HEK293T (cell line): ENCODE results near the gene CDYL.

Experiments used
- BHLHE40 ChIP-seq: fragments of 450-650 bp; IDR thresholded peaks from 2 replicates; pipeline ENCODE4 v1.6.1; 2016; ENCODE audit warnings: mild to moderate bottlenecking, moderate library complexity, borderline replicate concordance
- CTBP1 ChIP-seq: fragments of 450-650 bp; IDR thresholded peaks from 2 replicates; pipeline ENCODE4 v1.6.1; 2016; ENCODE audit warnings: borderline replicate concordance
- FOXA1 ChIP-seq: fragments of 450-650 bp; IDR thresholded peaks from 2 replicates; pipeline ENCODE4 v1.6.1; 2016; ENCODE audit warnings: mild to moderate bottlenecking
- FOXK2 ChIP-seq: fragments of 450-650 bp; IDR thresholded peaks from 2 replicates; pipeline ENCODE4 v1.6.1; 2016; ENCODE audit warnings: mild to moderate bottlenecking
- FOXM1 ChIP-seq: fragments of 450-650 bp; IDR thresholded peaks from 2 replicates; pipeline ENCODE4 v1.6.1; 2017; ENCODE audit warnings: mild to moderate bottlenecking, borderline replicate concordance
- HDGF ChIP-seq: fragments of 450-650 bp; IDR thresholded peaks from 2 replicates; pipeline ENCODE4 v1.6.1; 2017; ENCODE audit warnings: antibody characterized with exemption, borderline replicate concordance
- L3MBTL2 ChIP-seq: fragments of 450-650 bp; conservative IDR thresholded peaks from 2 replicates; pipeline ENCODE4 v1.6.1; 2016; ENCODE audit warnings: mild to moderate bottlenecking
- SP1 ChIP-seq: fragments of 450-650 bp; IDR thresholded peaks from 2 replicates; pipeline ENCODE4 v1.6.1; 2017
- ZNF384 ChIP-seq: fragments of 450-650 bp; IDR thresholded peaks from 2 replicates; pipeline ENCODE4 v1.6.1; 2016

DNA sequence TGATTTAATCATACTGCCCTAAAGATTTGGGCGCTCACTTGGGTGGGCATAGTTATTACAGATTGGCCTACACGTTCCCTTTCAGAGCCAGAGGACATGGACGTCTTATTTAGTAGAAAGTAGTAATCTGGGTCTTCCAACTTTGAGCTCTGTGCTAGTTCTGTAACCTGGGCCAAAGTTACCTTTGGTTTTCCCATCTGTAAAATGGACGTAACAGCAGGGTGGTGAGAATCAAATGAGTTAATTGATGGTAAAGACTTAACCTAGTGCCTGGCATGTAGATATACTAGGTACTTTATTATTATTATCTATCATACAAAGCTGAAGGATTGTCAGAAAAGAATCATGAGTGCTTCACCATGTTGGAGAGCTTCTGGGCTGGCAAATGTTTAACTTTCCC, 74.8 kb downstream of the CDYL start:
- TF ChIP-seq BHLHE40 (no peak), FOXK2 (no peak), CTBP1 (no peak), L3MBTL2 (no peak), ZNF384 (no peak), SP1 (no peak), FOXM1 (no peak), HDGF (no peak), FOXA1 (no peak)
